BLaER1 (cell line): ENCODE results near the gene BRAF.
A peak's percentile ranks its signal among the peaks of the same experiment; 100 is the strongest.
"Not testable (repeated sequence)": the region's sequence is repeated elsewhere in the genome, so short reads cannot be mapped to it uniquely, and the experiment has no call there.

Source experiments
- H3K27ac ChIP-seq: shearing (Covaris generic); formaldehyde crosslinking; 2 replicates; pipeline ENCODE4 v1.8.1; 2022
- H3K27me3 ChIP-seq: shearing (Covaris generic); formaldehyde crosslinking; 2 replicates; pipeline ENCODE4 v1.8.1; 2022
- H3K36me3 ChIP-seq: shearing (Covaris generic); formaldehyde crosslinking; 2 replicates; pipeline ENCODE4 v1.8.1; 2022
- H3K4me1 ChIP-seq: shearing (Covaris generic); formaldehyde crosslinking; 2 replicates; pipeline ENCODE4 v1.8.1; 2022
- H3K4me2 ChIP-seq: shearing (Covaris generic); formaldehyde crosslinking; 2 replicates; pipeline ENCODE4 v1.8.1; 2022
- H3K4me3 ChIP-seq: shearing (Covaris generic); formaldehyde crosslinking; 2 replicates; pipeline ENCODE4 v1.8.1; 2022
- H3K9ac ChIP-seq: shearing (Covaris generic); formaldehyde crosslinking; 2 replicates; pipeline ENCODE4 v1.8.1; 2022
- H3K9me3 ChIP-seq: shearing (Covaris generic); formaldehyde crosslinking; 2 replicates; pipeline ENCODE4 v1.8.1; 2022
- H4K20me1 ChIP-seq: shearing (Covaris generic); formaldehyde crosslinking; 2 replicates; pipeline ENCODE4 v1.8.1; 2022
- Cebpa-rat ChIP-seq: shearing (Covaris generic); IDR thresholded peaks from 2 replicates; pipeline ENCODE4 v1.8.1; 2022

The BRAF gene

DNA sequence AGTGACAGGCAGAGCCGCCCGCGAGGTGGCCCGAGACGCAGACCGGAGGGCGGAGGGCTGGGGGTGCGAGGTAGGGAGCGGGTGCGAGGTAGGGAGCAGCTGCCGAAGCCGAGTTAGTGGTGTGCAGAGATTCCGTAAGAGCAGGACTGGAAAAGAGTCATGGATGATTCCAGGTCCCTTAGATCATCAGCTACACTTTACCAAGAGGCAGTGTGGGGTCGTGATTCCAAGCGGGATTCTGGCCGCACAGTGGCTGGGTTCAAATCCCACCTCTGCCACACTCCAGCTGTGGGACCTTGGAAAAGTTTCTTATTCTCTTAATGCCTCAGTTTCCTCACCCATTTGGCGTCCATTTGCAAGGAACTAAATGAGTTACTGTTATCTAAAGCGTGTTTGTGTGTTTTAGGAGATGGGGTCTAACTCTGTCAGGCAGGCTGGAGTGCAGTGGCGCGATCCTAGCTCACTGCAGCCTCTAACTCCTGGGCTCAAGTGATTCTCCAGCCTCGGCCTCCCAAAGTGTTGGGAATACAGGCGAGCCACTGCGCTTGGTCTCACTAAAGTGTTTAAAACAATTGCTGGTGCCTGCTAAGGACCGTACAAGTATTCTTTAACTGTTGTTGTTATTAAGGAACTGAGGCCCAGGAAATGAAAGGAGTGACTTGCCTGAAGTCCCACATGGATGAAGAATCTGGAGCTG, 227.1 kb downstream of the BRAF start:
- TF ChIP-seq Cebpa-rat: no peak
- H3K4me1 ChIP-seq: peaks cover 19% of the 10 kb centered on the region
- H3K4me3 ChIP-seq: peak overlapping the region; percentile 96
- H3K9me3 ChIP-seq: no peaks in the 10 kb centered on the region
- H3K9ac ChIP-seq: peak overlapping the region; percentile 91
- peaks cover 54% of the 10 kb centered on the region for H4K20me1 ChIP-seq
- H3K36me3 ChIP-seq: peaks cover 36% of the 10 kb centered on the region
- no peaks in the 10 kb centered on the region for H3K27me3 ChIP-seq
- H3K4me2 ChIP-seq: peak overlapping the region; percentile 93
- H3K27ac ChIP-seq: peak overlapping the region; percentile 90

DNA sequence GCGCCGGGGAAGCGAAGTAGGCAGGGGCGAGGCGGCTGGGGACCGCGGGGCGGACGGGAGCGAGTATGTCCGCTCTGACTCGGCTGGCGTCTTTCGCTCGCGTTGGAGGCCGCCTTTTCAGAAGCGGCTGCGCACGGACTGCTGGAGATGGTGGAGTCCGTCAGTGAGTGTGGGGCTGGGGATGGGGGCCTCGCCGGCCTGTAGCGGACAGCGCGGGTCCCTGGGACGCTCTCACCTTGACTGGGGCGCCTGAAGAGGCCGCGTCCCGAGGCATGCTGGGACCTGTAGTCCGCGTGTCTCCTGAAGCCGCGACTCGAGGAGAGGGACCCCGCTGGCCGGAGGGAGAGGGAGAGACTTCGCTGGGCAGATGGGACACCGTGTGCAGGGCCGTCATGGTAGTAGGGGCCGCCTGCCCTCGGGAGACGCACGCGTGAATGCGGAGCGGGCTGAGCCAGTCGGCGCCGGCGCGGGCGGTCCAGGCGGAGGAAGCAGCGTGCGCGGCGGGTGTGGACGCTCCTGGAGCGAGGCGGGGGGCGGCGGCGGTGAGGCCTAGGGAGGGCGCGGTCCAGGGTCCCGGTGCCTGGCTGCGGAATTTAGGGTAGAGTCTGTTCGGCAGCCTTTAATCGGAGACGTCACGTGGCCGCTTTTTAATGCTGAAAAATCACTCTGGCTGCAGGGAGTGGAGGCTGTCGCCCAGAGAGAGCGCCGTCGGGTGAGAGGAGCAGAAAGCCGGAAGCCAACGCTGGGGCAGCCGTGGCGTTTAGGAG, 227.9 kb downstream of the BRAF start, which contains the start of gene NDUFB2:
Gene NDUFB2, plus strand, starts transcription at position 29 of the 767 bp plus-strand sequence. Its CDS starts 37 bp downstream, at position 66.
- peak within 1 kb of the TSS; percentile 90 for H3K27ac ChIP-seq
- H4K20me1 ChIP-seq: peaks cover 47% of the 10 kb centered on the region
- H3K9ac ChIP-seq: peak within 1 kb of the TSS; percentile 91
- no peak for TF ChIP-seq Cebpa-rat
- peak within 1 kb of the TSS; percentile 96 for H3K4me3 ChIP-seq
- peaks cover 43% of the 10 kb centered on the region for H3K36me3 ChIP-seq
- no peaks in the 10 kb centered on the region for H3K27me3 ChIP-seq
- H3K9me3 ChIP-seq: no peaks in the 10 kb centered on the region
- H3K4me1 ChIP-seq: peaks cover 19% of the 10 kb centered on the region
- H3K4me2 ChIP-seq: peak within 1 kb of the TSS; percentile 93

DNA sequence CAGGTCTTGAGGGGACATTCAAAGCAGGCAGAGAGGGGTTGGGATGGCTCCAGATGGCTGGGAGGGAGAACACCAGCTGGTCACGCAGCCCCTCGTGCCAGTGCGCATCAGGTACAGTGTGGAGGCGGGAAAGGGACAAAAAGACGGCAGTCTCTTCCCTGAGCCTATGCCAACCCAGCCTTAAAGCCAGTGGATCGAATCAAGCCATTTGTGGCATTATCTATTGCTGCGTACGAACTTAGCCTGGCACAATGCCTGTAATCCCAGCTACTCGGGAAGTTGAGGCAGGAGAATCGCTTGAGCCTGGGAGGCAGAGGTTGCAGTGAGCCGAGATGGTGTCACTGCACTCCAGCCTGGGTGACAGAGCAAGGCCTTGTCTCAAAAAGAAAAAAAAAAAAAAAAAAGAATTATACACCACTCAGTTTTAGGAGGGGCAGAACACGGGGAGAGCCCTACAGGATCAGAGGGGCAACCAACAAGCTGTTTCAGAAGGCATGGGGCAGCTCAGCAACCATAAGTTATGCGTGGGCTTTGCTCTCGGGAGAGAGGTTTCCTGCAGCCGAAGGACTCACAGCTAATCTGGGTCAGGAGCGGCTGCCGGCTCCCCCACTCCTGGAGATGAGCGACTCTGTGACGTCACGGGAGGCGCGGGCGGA, 228.6 kb downstream of the BRAF start:
- peak overlapping the region; percentile 91 for H3K9ac ChIP-seq
- H3K36me3 ChIP-seq: peaks cover 44% of the 10 kb centered on the region
- TF ChIP-seq Cebpa-rat: no peak
- peak overlapping the region; percentile 96 for H3K4me3 ChIP-seq
- peak overlapping the region; percentile 90 for H3K27ac ChIP-seq
- H3K4me2 ChIP-seq: peak overlapping the region; percentile 93
- H3K9me3 ChIP-seq: no peaks in the 10 kb centered on the region
- peaks cover 19% of the 10 kb centered on the region for H3K4me1 ChIP-seq
- no peaks in the 10 kb centered on the region for H3K27me3 ChIP-seq
- peaks cover 40% of the 10 kb centered on the region for H4K20me1 ChIP-seq

DNA sequence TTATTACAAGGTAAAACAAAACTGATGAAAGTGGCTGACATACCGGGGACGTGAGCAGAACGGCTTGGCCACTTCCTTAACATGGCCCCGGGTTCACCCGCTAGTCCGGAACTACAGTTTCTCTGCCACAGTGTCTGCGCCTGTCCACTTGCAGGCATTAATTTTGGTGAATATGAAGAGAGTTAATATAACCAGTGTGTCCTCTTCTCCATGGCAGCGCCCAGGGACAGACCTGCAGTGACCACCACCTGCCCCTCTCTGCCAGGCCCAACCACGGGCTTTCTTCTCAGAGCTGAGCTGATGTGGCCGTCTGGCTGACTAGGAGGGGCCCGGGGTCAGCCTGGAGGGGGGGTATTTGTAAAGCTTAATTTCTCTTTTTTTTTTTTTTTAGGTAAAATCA, 229.3 kb downstream of the BRAF start:
- H3K4me1 ChIP-seq: peaks cover 19% of the 10 kb centered on the region
- no peak overlapping the region for H3K4me3 ChIP-seq
- H4K20me1 ChIP-seq: peaks cover 32% of the 10 kb centered on the region
- no peak overlapping the region for H3K4me2 ChIP-seq
- H3K9me3 ChIP-seq: no peaks in the 10 kb centered on the region
- peaks cover 49% of the 10 kb centered on the region for H3K36me3 ChIP-seq
- H3K27me3 ChIP-seq: no peaks in the 10 kb centered on the region
- no peak overlapping the region for H3K9ac ChIP-seq
- no peak for TF ChIP-seq Cebpa-rat
- no peak overlapping the region for H3K27ac ChIP-seq

DNA sequence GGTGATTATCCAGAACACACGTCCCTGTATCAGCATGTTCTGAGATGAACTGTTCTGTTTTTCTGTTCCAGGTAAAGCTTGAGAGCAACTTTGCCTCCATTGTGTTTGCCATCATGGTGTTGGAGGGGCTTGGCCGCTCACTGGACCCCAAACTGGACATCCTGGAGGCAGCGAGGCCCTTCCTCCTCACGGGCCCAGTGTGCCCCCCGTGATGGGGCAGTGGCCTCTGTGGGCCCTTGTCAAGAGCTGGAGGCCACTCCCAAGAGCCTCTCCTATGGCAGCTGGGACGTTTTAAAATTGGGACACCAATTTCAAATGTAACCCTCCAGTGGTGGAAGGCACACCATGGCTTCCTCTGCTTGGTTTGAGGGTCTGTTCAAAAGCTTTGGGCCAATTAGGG, 230.1 kb downstream of the BRAF start:
- Histone ChIP-seq H3K27ac (no peak overlapping the region), H3K9me3 (no peaks in the 10 kb centered on the region), H3K4me1 (peaks cover 19% of the 10 kb centered on the region), H3K36me3 (peaks cover 50% of the 10 kb centered on the region), H3K4me2 (no peak overlapping the region), H3K27me3 (no peaks in the 10 kb centered on the region), H4K20me1 (peaks cover 24% of the 10 kb centered on the region; the same call in 1 of the 2 replicates), H3K4me3 (no peak overlapping the region), H3K9ac (no peak overlapping the region)
- no peak for TF ChIP-seq Cebpa-rat

DNA sequence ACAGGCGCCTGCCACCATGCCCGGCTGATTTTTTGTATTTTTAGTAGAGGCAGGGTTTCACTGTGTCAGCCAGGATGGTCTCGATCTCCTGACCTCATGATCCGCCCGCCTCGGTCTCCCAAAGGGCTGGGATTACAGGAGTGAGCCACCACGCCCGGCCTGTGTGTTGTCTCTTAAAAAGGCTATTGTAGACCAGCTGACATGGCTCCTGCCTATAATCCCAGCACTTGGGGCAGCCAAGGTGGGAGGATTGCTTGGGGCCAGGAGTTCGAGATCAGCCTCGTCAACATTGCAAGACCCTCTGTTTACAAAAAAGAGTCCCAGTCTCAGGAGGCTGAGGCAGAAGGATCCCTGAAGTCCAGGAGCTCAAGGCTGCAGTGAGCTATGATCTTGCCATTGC, 230.9 kb downstream of the BRAF start:
- not testable (repeated sequence) for H3K9ac ChIP-seq, H3K4me3 ChIP-seq, H3K27ac ChIP-seq, H3K27me3 ChIP-seq, H3K9me3 ChIP-seq, H3K4me2 ChIP-seq
- H3K4me1 ChIP-seq: peaks cover 19% of the 10 kb centered on the region
- H3K36me3 ChIP-seq: peaks cover 53% of the 10 kb centered on the region
- H4K20me1 ChIP-seq: peaks cover 17% of the 10 kb centered on the region; the same call in 1 of the 2 replicates

DNA sequence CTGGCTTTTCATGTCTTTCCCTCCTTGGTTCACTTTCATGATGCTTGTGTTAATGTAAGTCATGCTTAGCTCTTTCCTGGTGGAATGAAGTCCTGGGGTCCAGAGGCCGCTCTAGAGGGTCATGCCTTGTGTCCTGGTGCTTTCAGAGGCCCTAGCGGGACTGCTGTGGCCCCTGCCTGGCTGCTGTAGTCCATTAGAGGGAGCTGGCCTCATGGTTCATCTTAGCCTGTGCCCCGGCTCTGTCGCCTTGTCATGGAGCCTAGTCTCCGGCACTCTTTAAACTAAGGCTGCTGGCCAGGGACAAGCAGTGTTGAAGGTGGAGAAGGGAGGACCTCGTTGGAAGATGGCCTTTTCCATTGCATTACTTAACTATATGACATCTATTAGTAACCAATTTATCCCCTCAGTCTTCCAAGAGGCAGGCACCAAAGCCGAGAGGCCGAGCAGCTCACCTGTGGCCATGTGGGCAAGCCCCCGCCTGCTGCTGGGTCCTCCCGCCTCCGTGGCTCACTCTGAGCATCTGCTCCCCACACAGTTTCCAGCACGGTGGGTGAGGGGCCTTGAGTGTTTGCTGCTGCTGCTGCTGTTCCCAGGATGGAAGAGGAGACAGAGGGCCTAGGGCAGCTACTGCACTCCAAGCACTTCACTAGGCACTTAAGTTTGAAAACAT, 233.2 kb downstream of the BRAF start:
- no peak overlapping the region for H3K4me3 ChIP-seq
- H3K27me3 ChIP-seq: no peaks in the 10 kb centered on the region
- no peak for TF ChIP-seq Cebpa-rat
- H3K4me1 ChIP-seq: peaks cover 6% of the 10 kb centered on the region
- no peak overlapping the region for H3K4me2 ChIP-seq
- H3K9ac ChIP-seq: no peak overlapping the region
- H4K20me1 ChIP-seq: no peaks in the 10 kb centered on the region
- peaks cover 75% of the 10 kb centered on the region for H3K36me3 ChIP-seq
- no peaks in the 10 kb centered on the region for H3K9me3 ChIP-seq
- H3K27ac ChIP-seq: no peak overlapping the region

DNA sequence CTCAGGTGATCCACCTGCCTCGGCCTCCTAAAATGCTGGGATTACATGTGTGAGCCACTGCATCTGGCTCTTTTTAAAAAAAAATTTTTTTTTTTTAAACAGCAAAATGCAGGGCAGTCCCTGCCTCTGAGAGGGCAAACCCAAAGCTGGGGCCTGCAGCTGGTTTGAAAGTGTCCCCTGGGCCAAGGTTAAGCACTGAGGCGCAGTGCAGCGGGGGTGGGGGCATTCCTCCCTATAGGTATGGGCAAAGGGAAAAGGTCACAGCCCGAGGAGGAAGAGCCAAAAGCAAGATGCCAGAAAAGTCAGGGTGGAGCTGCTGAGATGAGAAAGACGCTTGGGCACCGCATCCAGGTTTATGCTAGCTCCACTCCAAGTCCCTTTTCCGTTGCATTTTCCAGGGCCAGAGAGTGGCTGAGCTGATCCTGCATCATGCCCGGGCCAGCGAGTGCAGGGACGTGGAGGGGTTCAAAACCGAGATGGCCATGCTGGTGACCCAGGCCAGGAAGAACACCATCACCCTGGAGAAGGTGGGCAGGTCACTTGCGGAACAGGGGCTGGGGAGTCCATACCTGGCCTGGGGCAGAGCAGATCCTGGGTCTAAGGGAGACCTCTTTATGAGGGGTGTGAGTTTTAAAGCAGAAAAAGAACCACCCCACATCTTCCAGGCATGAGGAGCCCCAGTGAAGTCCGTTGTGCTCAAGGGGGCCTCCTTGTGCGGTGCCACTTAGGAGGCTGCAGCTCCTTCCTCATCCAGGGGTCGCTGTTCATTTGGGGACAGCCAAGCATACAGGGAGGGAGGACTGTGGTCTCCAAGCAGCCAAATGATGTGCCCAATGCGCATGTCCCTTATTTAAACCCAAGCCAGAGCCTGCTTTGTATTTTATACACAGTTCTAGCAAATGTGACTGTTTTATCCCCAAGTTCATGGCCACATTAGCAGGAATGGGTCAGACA, 235.3 kb downstream of the BRAF start:
- peaks cover 82% of the 10 kb centered on the region for H3K36me3 ChIP-seq
- no peaks in the 10 kb centered on the region for H4K20me1 ChIP-seq
- H3K9me3 ChIP-seq: no peaks in the 10 kb centered on the region
- no peak for TF ChIP-seq Cebpa-rat
- H3K4me2 ChIP-seq: no peak overlapping the region
- no peak overlapping the region for H3K27ac ChIP-seq
- no peak overlapping the region for H3K9ac ChIP-seq
- no peaks in the 10 kb centered on the region for H3K4me1 ChIP-seq
- no peak overlapping the region for H3K4me3 ChIP-seq
- H3K27me3 ChIP-seq: no peaks in the 10 kb centered on the region

DNA sequence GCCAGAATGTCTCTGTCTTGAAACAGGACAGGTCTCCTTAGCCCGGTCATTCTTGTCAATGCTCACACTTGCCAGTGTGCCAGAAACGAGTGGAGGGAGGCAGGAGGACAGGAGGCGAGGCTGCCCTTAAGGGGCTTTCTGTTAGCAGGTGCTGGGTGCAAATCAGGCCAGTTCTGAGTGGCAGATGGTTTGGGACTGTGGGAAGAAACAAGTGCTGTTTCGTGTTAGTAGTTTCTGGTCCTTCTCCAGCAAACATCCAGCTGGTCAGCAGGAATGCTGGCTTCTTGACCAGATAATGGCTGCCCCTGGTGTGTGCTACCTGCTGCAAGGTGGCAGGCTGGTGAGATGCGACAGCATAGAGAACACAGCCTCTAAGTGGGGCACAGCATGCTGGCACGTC, 236.4 kb downstream of the BRAF start:
- no peaks in the 10 kb centered on the region for H3K4me1 ChIP-seq
- no peak overlapping the region for H3K9ac ChIP-seq
- no peak for TF ChIP-seq Cebpa-rat
- no peak overlapping the region for H3K27ac ChIP-seq
- no peak overlapping the region for H3K4me3 ChIP-seq
- no peaks in the 10 kb centered on the region for H4K20me1 ChIP-seq
- H3K27me3 ChIP-seq: no peaks in the 10 kb centered on the region
- peaks cover 90% of the 10 kb centered on the region for H3K36me3 ChIP-seq
- no peak overlapping the region for H3K4me2 ChIP-seq
- no peaks in the 10 kb centered on the region for H3K9me3 ChIP-seq
